ENCODE results near the gene TMEM39B. TPM values are rescaled to one million over a fixed set of nuclear protein-coding genes. Genes with fewer than 3 reads are reported as not detected.
"Not testable (repeated sequence)": the region's sequence is repeated elsewhere in the genome, so short reads cannot be mapped to it uniquely, and the experiment has no call there.

Gene TMEM39B
- total and polyA plus RNA-seq, 7 donors, result 4.7 to 11.5 (median 7.2) TPM

DNA sequence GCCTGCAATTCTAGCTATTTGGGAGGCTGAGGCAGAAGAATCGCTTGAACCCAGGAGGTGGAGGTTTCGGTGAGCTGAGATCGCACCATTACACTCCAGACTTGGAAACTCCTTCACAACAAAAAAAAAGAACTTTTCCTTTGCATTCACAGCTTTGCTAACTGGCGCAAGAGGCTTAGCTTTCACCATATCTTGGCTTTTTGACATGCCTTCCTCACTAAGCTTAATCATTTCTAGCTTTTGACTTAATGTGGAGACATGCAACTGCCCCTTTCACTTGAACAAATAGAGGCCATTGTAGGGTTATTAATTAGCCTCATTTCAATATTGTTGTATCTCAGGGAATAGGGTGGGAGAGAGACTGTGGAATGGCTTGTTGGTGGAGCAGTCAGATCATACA, 43.8 kb downstream of the TMEM39B start:
- H3K4me1 ChIP-seq, result peaks cover 37% of the 10 kb centered on the region
- peak overlapping the region; percentile 44 for H3K27ac ChIP-seq
- H3K4me3 ChIP-seq, result no peak overlapping the region
- TF ChIP-seq, protein P1, sequence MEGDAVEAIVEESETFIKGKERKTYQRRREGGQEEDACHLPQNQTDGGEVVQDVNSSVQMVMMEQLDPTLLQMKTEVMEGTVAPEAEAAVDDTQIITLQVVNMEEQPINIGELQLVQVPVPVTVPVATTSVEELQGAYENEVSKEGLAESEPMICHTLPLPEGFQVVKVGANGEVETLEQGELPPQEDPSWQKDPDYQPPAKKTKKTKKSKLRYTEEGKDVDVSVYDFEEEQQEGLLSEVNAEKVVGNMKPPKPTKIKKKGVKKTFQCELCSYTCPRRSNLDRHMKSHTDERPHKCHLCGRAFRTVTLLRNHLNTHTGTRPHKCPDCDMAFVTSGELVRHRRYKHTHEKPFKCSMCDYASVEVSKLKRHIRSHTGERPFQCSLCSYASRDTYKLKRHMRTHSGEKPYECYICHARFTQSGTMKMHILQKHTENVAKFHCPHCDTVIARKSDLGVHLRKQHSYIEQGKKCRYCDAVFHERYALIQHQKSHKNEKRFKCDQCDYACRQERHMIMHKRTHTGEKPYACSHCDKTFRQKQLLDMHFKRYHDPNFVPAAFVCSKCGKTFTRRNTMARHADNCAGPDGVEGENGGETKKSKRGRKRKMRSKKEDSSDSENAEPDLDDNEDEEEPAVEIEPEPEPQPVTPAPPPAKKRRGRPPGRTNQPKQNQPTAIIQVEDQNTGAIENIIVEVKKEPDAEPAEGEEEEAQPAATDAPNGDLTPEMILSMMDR (IDR thresholded peaks at IDR 0.05), result no peak
- no peak for ATAC-seq
- H3K9me3 ChIP-seq, result no peaks in the 10 kb centered on the region
- 95 to 99% (median 96%) methylated on average over 4 of the region's 4 CpGs for WGBS, 3 donors
- DNase-seq, result no peak
- no peaks in the 10 kb centered on the region for H3K27me3 ChIP-seq (ENCODE audit: insufficient read depth in 3 of 3, low read length in 2 of 3)
- intact Hi-C loops (cut with DNase I), result no loop called here
- no peaks in the 10 kb centered on the region for H3K36me3 ChIP-seq (ENCODE audit: insufficient read depth in 1 of 2, low read depth in 1 of 2)

DNA sequence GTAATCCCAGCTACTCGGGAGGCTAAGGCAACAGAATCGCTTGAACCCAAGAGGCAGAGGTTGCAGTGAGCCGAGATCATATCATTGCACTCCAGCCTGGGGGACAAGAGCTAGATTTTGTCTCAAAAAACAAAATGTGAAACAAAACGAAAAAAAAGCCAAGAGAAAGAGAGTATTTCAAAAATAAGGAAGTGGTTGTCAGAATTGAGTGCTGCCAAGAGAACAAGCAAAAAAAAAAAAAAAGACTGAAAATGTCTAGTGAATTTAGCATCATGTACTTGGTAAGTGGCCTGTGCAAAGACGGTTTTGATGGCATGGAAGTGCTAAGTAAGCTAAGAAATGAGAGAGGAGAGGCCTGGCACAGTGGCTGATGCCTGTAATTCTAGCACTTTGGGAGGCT, 49.4 kb downstream of the TMEM39B start:
- 50 to 67% (median 62%) methylated on average over 5 of the region's 5 CpGs for WGBS, 3 donors
- Histone ChIP-seq H3K4me3 (no peak overlapping the region), H3K27me3 (ENCODE audit: insufficient read depth in 3 of 3, low read length in 2 of 3) (no peaks in the 10 kb centered on the region), H3K27ac (no peak overlapping the region), H3K9me3 (no peaks in the 10 kb centered on the region), H3K4me1 (peaks cover 27% of the 10 kb centered on the region), H3K36me3 (ENCODE audit: insufficient read depth in 1 of 2, low read depth in 1 of 2) (no peaks in the 10 kb centered on the region)
- TF ChIP-seq, protein P1 (IDR thresholded peaks at IDR 0.05), result no peak
- intact Hi-C loops (cut with DNase I), result no loop called here
- no peak for ATAC-seq
- no peak for DNase-seq

DNA sequence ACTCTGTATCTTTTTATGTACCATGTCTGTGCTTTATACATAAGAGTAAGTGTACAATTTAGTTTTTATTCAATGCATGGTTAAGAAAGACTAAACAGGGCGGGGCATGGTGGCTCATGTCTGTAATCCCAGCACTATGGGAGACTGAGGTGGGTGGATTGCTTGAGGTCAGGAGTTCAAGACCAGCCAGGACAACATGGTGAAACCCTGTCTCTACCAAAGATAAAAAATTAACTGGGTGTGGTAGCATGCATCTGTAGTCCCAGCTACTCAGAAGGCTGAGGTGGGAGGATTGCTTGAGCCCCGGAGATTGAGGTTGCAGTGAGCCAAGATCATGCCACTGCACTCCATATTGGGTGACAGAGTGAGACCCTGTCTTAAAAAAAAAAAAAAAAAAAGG, 50.6 kb downstream of the TMEM39B start:
- H3K9me3 ChIP-seq; H3K27ac ChIP-seq; H3K36me3 ChIP-seq (ENCODE audit: insufficient read depth in 1 of 2, low read depth in 1 of 2); H3K4me3 ChIP-seq; ATAC-seq; intact Hi-C loops (cut with DNase I); DNase-seq; H3K27me3 ChIP-seq (ENCODE audit: insufficient read depth in 3 of 3, low read length in 2 of 3): not testable (repeated sequence)
- peaks cover 26% of the 10 kb centered on the region for H3K4me1 ChIP-seq
- WGBS, 3 donors, result 85 to 98% (median 89%) methylated on average over 2 of the region's 2 CpGs

DNA sequence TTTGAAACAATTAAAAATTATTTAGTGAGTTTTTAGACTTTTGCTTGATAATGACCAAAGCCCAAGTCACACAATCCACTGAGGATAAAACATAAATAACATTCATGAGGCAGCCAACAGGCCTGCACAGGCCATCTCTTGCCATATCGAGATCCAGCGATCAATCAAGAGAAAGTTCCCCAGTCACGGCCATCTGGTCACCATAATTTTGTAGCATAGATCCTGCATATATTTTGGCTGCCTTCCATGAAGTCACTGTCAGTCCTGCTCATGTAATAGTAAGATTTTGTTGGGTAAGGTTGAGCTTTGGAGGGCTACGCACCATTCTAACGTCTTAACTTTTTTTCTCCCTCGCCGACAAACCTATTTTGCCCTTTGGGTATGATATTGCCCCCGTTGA, 52.6 kb downstream of the TMEM39B start:
- TF ChIP-seq, protein P1 (IDR thresholded peaks at IDR 0.05), result no peak
- Histone ChIP-seq H3K9me3 (no peaks in the 10 kb centered on the region), H3K4me3 (no peak overlapping the region), H3K4me1 (peaks cover 37% of the 10 kb centered on the region), H3K27ac (no peak overlapping the region), H3K27me3 (ENCODE audit: insufficient read depth in 3 of 3, low read length in 2 of 3) (no peaks in the 10 kb centered on the region), H3K36me3 (ENCODE audit: insufficient read depth in 1 of 2, low read depth in 1 of 2) (no peaks in the 10 kb centered on the region)
- DNase-seq (no peak), ATAC-seq (no peak)
- intact Hi-C loops (cut with DNase I), result no loop called here
- 76 to 83% (median 77%) methylated on average over 8 of the region's 8 CpGs for WGBS, 3 donors

DNA sequence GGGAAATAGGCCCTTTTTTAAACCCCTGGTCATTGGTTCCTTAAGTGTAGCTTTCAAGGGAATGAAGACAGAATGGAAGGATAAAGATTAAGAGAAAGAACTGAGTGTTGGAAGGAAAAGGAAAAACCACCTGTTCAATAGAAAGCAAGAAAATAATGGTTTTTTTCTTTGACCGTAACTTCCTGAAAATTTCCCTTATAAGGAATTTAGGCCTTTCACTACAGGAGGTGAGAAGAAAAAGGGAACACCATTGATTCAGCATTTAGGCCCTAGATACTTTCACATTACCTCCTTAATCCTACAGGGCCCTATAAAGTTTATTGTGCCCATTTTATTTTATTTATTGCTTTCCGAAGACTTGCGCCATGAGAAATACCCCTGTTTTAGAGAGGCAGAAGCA, 54.0 kb downstream of the TMEM39B start:
- ATAC-seq (no peak), DNase-seq (no peak)
- 96 to 98% (median 98%) methylated on average over 3 of the region's 3 CpGs for WGBS, 3 donors
- Histone ChIP-seq H3K9me3 (no peaks in the 10 kb centered on the region), H3K27ac (no peak overlapping the region), H3K27me3 (ENCODE audit: insufficient read depth in 3 of 3, low read length in 2 of 3) (no peaks in the 10 kb centered on the region), H3K4me3 (no peak overlapping the region), H3K4me1 (peaks cover 26% of the 10 kb centered on the region), H3K36me3 (ENCODE audit: insufficient read depth in 1 of 2, low read depth in 1 of 2) (no peaks in the 10 kb centered on the region)
- intact Hi-C loops (cut with DNase I), result no loop called here
- TF ChIP-seq, protein P1 (IDR thresholded peaks at IDR 0.05), result no peak
